WTC11 (cell line): ENCODE results near the gene IL1F10. TPM values are rescaled to one million over a fixed set of nuclear protein-coding genes. Genes with fewer than 3 reads are reported as not detected.

Source experiments
- ATAC-seq: fragments of 200-7000 bp; cut with Tn5 transposase; 2 replicates; pipeline ENCODE4 v1.10.0; 2021; ENCODE audit warnings: mild to moderate bottlenecking, moderate library complexity
- CTCF ChIA-PET: fragments of 300-600 bp; sonication (Branson Sonifier 250); formaldehyde crosslinking; loops from one replicate; lab custom pipeline; 2021; ENCODE audit warnings: antibody characterized with exemption; lab: Charles Lee
- POLR2A ChIA-PET: fragments of 350-600 bp; sonication (Branson Sonifier 250); formaldehyde crosslinking; loops from one replicate; lab custom pipeline; 2021; ENCODE audit warnings: antibody characterized with exemption; lab: Charles Lee
- DNase-seq: peaks from one replicate; pipeline ENCODE4 v3.0.0; 2021; ENCODE audit warnings: low spot score
- H3K27ac Mint-ChIP-seq: 2 replicates; pipeline ENCODE4 v1.8.0; 2021; ENCODE audit warnings: mixed read lengths
- H3K27me3 Mint-ChIP-seq: 2 replicates; pipeline ENCODE4 v1.8.0; 2021; ENCODE audit warnings: low read depth, mild to moderate bottlenecking, moderate library complexity, mixed read lengths
- H3K36me3 Mint-ChIP-seq: 2 replicates; pipeline ENCODE4 v1.8.0; 2021; ENCODE audit warnings: mixed read lengths
- H3K4me1 Mint-ChIP-seq: 2 replicates; pipeline ENCODE4 v1.8.0; 2022; ENCODE audit warnings: mixed read lengths
- H3K4me3 Mint-ChIP-seq: 2 replicates; pipeline ENCODE4 v1.8.0; 2021; ENCODE audit warnings: mild to moderate bottlenecking, moderate library complexity, mixed read lengths
- H3K9me3 Mint-ChIP-seq: 2 replicates; pipeline ENCODE4 v1.8.0; 2021; ENCODE audit warnings: mixed read lengths
- CREM ChIP-seq: sonication (generic); formaldehyde crosslinking; IDR thresholded peaks from 2 replicates; pipeline ENCODE4 v1.8.1; 2022; ENCODE audit warnings: mild to moderate bottlenecking, missing genetic modification reagents, moderate library complexity
- JAZF1 ChIP-seq: fragments of 250-450 bp; sonication (Bioruptor Pico); IDR thresholded peaks from 2 replicates; pipeline ENCODE4 v1.9.0; 2021; ENCODE audit warnings: moderate library complexity, mild to moderate bottlenecking, inconsistent platforms
- NR3C1 ChIP-seq: sonication (generic); formaldehyde crosslinking; conservative IDR thresholded peaks from 2 replicates; pipeline ENCODE4 v1.8.1; 2023; ENCODE audit warnings: low read depth, mild to moderate bottlenecking, missing genetic modification reagents
- RELA ChIP-seq: sonication (generic); formaldehyde crosslinking; IDR thresholded peaks from 2 replicates; pipeline ENCODE4 v1.8.1; 2022; ENCODE audit warnings: missing genetic modification reagents, mild to moderate bottlenecking, borderline replicate concordance
- ZNF219 ChIP-seq: sonication (generic); formaldehyde crosslinking; IDR thresholded peaks from 2 replicates; pipeline ENCODE4 v1.8.0; 2023; ENCODE audit warnings: missing genetic modification reagents, mild to moderate bottlenecking, borderline replicate concordance
- ZNF317 ChIP-seq: sonication (generic); formaldehyde crosslinking; IDR thresholded peaks from 2 replicates; pipeline ENCODE4 v1.8.1; 2023; ENCODE audit warnings: low read depth, mild to moderate bottlenecking, moderate library complexity, missing genetic modification reagents, borderline replicate concordance
- ZNF671 ChIP-seq: fragments of 250-450 bp; sonication (Bioruptor Pico); IDR thresholded peaks from 2 replicates; pipeline ENCODE4 v1.8.0; 2021; ENCODE audit warnings: mild to moderate bottlenecking
- total RNA-seq: library from RNA; stranded (reverse); gene quantifications from 3 replicates; pipeline ENCODE4 v1.2.3, GENCODE V29; 2021
- TF ChIP-seq, protein P1 (sequence below): sonication (generic); formaldehyde crosslinking; conservative IDR thresholded peaks from 2 replicates; pipeline ENCODE4 v1.8.1; 2023; ENCODE audit warnings: mild to moderate bottlenecking, low read depth, missing genetic modification reagents, moderate library complexity
- TF ChIP-seq, protein P2 (sequence below): sonication (generic); formaldehyde crosslinking; IDR thresholded peaks from 2 replicates; pipeline ENCODE4 v1.8.1; 2022; ENCODE audit warnings: mild to moderate bottlenecking, missing genetic modification reagents, moderate library complexity, borderline replicate concordance
- TF ChIP-seq, protein P3 (sequence below): sonication (generic); formaldehyde crosslinking; IDR thresholded peaks from 2 replicates; pipeline ENCODE4 v1.8.1; 2023; ENCODE audit warnings: mild to moderate bottlenecking, missing genetic modification reagents
- TF ChIP-seq, protein P4 (sequence below): sonication (generic); formaldehyde crosslinking; IDR thresholded peaks from 2 replicates; pipeline ENCODE4 v1.8.0; 2022; ENCODE audit warnings: mild to moderate bottlenecking, missing genetic modification reagents
- TF ChIP-seq, protein P5 (sequence below): fragments of 250-450 bp; sonication (Bioruptor Pico); IDR thresholded peaks from 2 replicates; pipeline ENCODE4 v1.9.0; 2021; ENCODE audit warnings: moderate library complexity, mild to moderate bottlenecking, inconsistent platforms, borderline replicate concordance
- TF ChIP-seq, protein P6 (sequence below): sonication (generic); formaldehyde crosslinking; IDR thresholded peaks from 2 replicates; pipeline ENCODE4 v1.8.0; 2022; ENCODE audit warnings: mild to moderate bottlenecking, missing genetic modification reagents

Gene IL1F10
- total RNA-seq, 1 experiment from 2014 or later, result not detected

DNA sequence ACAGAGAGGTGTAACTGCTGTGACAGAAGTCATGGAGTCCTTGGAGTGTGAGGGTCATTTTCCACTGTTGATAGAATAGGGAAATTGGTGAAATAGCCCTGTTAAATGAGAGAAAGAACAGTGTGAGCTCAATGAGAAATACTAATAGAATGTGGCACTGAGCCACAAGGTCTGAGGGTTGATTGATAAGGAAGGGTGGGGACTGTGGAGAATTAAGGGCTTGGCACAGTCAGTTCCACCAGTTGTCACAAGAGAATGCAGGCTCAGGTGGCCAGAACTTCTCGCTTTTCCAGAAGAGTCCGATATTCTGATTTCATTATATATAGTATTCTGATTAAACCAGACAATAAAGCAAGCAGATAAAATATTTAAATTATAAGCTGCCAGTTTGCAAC is 50.5 kb downstream of the IL1F10 start:
- ATAC-seq, result no peak
- H3K27ac Mint-ChIP-seq, result no peak overlapping the region
- POLR2A ChIA-PET, result no interaction called here

DNA sequence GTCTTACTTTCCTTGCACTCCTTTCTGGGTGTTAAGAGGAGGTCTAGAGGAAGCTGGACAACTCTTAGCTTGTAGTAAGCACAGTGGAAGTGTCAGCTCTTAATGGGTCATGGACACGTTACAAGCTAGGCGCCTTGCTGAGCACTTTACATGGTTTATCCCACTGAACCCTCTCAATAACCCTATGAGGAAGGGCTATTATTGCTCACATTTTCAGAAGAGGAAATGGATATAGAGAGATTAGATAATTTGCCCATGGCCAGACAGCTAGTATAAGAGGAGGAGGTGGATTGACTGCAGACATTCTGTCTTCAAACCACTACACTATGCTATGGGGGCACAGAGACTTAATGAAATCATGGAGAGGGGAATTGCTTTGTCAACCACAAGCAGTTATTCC is 51.3 kb downstream of the IL1F10 start:
- ChIA-PET POLR2A (no interaction called here), CTCF (interaction anchor here (1.6 kb wide), 1 partner anchor 39 kb away, joined by 4 read pairs; no protein-coding TSS in a partner anchor)
- no peaks in the 10 kb centered on the region for H3K9me3 Mint-ChIP-seq
- no peaks in the 10 kb centered on the region for H3K36me3 Mint-ChIP-seq
- H3K27me3 Mint-ChIP-seq, result peaks cover 27% of the 10 kb centered on the region
- ATAC-seq (no peak), DNase-seq (no peak)
- no peaks in the 10 kb centered on the region for H3K4me1 Mint-ChIP-seq
- TF ChIP-seq, protein P1, sequence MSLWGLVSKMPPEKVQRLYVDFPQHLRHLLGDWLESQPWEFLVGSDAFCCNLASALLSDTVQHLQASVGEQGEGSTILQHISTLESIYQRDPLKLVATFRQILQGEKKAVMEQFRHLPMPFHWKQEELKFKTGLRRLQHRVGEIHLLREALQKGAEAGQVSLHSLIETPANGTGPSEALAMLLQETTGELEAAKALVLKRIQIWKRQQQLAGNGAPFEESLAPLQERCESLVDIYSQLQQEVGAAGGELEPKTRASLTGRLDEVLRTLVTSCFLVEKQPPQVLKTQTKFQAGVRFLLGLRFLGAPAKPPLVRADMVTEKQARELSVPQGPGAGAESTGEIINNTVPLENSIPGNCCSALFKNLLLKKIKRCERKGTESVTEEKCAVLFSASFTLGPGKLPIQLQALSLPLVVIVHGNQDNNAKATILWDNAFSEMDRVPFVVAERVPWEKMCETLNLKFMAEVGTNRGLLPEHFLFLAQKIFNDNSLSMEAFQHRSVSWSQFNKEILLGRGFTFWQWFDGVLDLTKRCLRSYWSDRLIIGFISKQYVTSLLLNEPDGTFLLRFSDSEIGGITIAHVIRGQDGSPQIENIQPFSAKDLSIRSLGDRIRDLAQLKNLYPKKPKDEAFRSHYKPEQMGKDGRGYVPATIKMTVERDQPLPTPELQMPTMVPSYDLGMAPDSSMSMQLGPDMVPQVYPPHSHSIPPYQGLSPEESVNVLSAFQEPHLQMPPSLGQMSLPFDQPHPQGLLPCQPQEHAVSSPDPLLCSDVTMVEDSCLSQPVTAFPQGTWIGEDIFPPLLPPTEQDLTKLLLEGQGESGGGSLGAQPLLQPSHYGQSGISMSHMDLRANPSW, result no peak
- no peak for TF ChIP-seq NR3C1 (CRISPR knock-in tag)
- TF ChIP-seq, protein P2, sequence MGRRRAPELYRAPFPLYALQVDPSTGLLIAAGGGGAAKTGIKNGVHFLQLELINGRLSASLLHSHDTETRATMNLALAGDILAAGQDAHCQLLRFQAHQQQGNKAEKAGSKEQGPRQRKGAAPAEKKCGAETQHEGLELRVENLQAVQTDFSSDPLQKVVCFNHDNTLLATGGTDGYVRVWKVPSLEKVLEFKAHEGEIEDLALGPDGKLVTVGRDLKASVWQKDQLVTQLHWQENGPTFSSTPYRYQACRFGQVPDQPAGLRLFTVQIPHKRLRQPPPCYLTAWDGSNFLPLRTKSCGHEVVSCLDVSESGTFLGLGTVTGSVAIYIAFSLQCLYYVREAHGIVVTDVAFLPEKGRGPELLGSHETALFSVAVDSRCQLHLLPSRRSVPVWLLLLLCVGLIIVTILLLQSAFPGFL (CRISPR knock-in tag), result no peak
- TF ChIP-seq, protein P3, sequence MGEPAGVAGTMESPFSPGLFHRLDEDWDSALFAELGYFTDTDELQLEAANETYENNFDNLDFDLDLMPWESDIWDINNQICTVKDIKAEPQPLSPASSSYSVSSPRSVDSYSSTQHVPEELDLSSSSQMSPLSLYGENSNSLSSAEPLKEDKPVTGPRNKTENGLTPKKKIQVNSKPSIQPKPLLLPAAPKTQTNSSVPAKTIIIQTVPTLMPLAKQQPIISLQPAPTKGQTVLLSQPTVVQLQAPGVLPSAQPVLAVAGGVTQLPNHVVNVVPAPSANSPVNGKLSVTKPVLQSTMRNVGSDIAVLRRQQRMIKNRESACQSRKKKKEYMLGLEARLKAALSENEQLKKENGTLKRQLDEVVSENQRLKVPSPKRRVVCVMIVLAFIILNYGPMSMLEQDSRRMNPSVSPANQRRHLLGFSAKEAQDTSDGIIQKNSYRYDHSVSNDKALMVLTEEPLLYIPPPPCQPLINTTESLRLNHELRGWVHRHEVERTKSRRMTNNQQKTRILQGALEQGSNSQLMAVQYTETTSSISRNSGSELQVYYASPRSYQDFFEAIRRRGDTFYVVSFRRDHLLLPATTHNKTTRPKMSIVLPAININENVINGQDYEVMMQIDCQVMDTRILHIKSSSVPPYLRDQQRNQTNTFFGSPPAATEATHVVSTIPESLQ, result no peak
- no peak overlapping the region for H3K27ac Mint-ChIP-seq
- no peak overlapping the region for H3K4me3 Mint-ChIP-seq

More for the DNA sequence above, 50.5 kb downstream of the IL1F10 start:
- Mint-ChIP-seq H3K27me3 (peaks cover 27% of the 10 kb centered on the region), H3K9me3 (no peaks in the 10 kb centered on the region), H3K4me1 (no peaks in the 10 kb centered on the region), H3K4me3 (no peak overlapping the region)
- CTCF ChIA-PET, result interaction anchor here (1.3 to 2.1 kb wide), 3 partner anchors 18 to 159 kb away, joined by 4 to 6 read pairs (median 4); no protein-coding TSS in a partner anchor
- DNase-seq, result no peak
- TF ChIP-seq RELA (CRISPR knock-in tag), result no peak
- TF ChIP-seq ZNF219, result no peak
- no peak for TF ChIP-seq ZNF671 (CRISPR knock-in tag)
- TF ChIP-seq CREM (CRISPR knock-in tag), result no peak
- TF ChIP-seq, protein P3, result no peak
- TF ChIP-seq, protein P4, sequence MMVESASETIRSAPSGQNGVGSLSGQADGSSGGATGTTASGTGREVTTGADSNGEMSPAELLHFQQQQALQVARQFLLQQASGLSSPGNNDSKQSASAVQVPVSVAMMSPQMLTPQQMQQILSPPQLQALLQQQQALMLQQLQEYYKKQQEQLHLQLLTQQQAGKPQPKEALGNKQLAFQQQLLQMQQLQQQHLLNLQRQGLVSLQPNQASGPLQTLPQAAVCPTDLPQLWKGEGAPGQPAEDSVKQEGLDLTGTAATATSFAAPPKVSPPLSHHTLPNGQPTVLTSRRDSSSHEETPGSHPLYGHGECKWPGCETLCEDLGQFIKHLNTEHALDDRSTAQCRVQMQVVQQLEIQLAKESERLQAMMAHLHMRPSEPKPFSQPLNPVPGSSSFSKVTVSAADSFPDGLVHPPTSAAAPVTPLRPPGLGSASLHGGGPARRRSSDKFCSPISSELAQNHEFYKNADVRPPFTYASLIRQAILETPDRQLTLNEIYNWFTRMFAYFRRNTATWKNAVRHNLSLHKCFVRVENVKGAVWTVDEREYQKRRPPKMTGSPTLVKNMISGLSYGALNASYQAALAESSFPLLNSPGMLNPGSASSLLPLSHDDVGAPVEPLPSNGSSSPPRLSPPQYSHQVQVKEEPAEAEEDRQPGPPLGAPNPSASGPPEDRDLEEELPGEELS, result no peak
- no peak for TF ChIP-seq JAZF1 (CRISPR knock-in tag)
- no peak for TF ChIP-seq ZNF317
- TF ChIP-seq, protein P5, sequence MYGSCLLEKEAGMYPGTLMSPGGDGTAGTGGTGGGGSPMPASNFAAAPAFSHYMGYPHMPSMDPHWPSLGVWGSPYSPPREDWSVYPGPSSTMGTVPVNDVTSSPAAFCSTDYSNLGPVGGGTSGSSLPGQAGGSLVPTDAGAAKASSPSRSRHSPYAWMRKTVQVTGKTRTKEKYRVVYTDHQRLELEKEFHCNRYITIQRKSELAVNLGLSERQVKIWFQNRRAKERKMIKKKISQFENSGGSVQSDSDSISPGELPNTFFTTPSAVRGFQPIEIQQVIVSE (CRISPR knock-in tag), result no peak
- TF ChIP-seq, protein P6, sequence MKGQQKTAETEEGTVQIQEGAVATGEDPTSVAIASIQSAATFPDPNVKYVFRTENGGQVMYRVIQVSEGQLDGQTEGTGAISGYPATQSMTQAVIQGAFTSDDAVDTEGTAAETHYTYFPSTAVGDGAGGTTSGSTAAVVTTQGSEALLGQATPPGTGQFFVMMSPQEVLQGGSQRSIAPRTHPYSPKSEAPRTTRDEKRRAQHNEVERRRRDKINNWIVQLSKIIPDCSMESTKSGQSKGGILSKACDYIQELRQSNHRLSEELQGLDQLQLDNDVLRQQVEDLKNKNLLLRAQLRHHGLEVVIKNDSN, result no peak
- TF ChIP-seq, all 79 proteins: peak for 0
- no peaks in the 10 kb centered on the region for H3K36me3 Mint-ChIP-seq
